Mucosa of stomach (tissue), 1 donor: Measurements from ENCODE around the gene RALA.

Experiments used
- H3K27me3 ChIP-seq: one replicate; pipeline ENCODE4 v1.7.0; 2013; ENCODE audit warnings: mild to moderate bottlenecking, low read length; ENCODE audit not compliant: control insufficient read depth, insufficient read depth
- H3K36me3 ChIP-seq: one replicate; pipeline ENCODE4 v1.7.0; 2013; ENCODE audit warnings: low read length; ENCODE audit not compliant: control insufficient read depth, insufficient read depth
- H3K4me1 ChIP-seq: one replicate; pipeline ENCODE4 v1.7.0; 2013; ENCODE audit warnings: mild to moderate bottlenecking, low read length; ENCODE audit not compliant: control insufficient read depth, insufficient read depth
- H3K4me3 ChIP-seq: one replicate; pipeline ENCODE4 v1.7.0; 2013; ENCODE audit warnings: low read length
- H3K9ac ChIP-seq: one replicate; pipeline ENCODE4 v1.7.0; 2013; ENCODE audit warnings: mild to moderate bottlenecking, low read length, moderate library complexity
- H3K9me3 ChIP-seq: one replicate; pipeline ENCODE4 v1.7.0; 2013; ENCODE audit warnings: mild to moderate bottlenecking, low read length, moderate library complexity; ENCODE audit not compliant: control insufficient read depth
- donor health status: Pancreatic carcinoma.

RALA gene, protein sequence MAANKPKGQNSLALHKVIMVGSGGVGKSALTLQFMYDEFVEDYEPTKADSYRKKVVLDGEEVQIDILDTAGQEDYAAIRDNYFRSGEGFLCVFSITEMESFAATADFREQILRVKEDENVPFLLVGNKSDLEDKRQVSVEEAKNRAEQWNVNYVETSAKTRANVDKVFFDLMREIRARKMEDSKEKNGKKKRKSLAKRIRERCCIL

GRCh38 chr7:39623047-39623731 is at the start of gene RALA:
RALA (plus strand) TSS chr7:39623572; CDS start chr7:39686668, 63,096 bp downstream.
- peak within 1 kb of the TSS; percentile 77 for H3K4me3 ChIP-seq
- peaks cover 35% of the 10 kb centered on the region for H3K4me1 ChIP-seq
- no peaks in the 10 kb centered on the region for H3K9me3 ChIP-seq
- no peaks in the 10 kb centered on the region for H3K36me3 ChIP-seq
- no peaks in the 10 kb centered on the region for H3K27me3 ChIP-seq
- H3K9ac ChIP-seq: peak within 1 kb of the TSS; percentile 96

- Histone ChIP-seq H3K9ac (no peak overlapping the region), H3K27me3 (no peaks in the 10 kb centered on the region), H3K9me3 (no peaks in the 10 kb centered on the region), H3K4me1 (no peaks in the 10 kb centered on the region), H3K36me3 (no peaks in the 10 kb centered on the region), H3K4me3 (no peak overlapping the region)
Observed at GRCh38 chr7:39574673-39575349, 48.6 kb upstream of the RALA start.

DNA sequence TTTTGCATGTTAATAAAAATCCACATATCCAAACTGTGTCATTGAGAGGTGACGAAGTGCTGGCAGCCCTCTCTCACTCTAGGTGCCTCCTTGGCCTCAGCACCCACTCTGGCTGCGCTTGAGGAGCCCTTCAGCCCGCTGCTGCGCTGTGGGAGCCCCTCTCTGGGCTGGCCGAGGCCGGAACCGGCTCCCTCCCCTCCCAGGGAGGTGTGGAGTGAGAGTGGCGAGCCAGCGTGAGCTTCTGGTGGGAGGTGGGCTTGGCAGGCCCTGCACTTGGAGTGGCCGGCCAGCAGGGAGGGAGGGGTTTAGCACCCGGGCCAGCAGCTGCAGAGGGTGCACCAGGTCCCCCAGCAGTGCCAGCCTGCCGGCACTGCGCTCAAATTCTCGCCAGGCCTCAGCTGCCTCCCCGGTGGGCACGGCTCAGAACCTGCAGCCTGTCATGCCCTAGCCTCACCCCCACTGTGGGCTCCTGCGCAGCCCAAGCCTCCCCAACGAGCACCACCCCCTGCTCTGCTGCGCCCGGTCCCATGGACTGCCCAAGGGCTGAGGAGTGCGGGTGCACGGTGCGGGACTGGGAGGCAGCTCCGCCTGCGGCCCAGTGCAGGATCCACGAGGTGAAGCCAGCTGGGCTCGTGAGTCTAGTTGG is 46.0 kb upstream of the RALA start:
- no peaks in the 10 kb centered on the region for H3K27me3 ChIP-seq
- no peak overlapping the region for H3K9ac ChIP-seq
- no peaks in the 10 kb centered on the region for H3K9me3 ChIP-seq
- H3K36me3 ChIP-seq: no peaks in the 10 kb centered on the region
- no peaks in the 10 kb centered on the region for H3K4me1 ChIP-seq
- no peak overlapping the region for H3K4me3 ChIP-seq

- no peaks in the 10 kb centered on the region for H3K27me3 ChIP-seq
- H3K4me1 ChIP-seq: no peaks in the 10 kb centered on the region
- no peaks in the 10 kb centered on the region for H3K9me3 ChIP-seq
- H3K4me3 ChIP-seq: no peak overlapping the region
- H3K9ac ChIP-seq: no peak overlapping the region
- no peaks in the 10 kb centered on the region for H3K36me3 ChIP-seq
Observed at GRCh38 chr7:39580149-39580874, 43.1 kb upstream of the RALA start.

DNA sequence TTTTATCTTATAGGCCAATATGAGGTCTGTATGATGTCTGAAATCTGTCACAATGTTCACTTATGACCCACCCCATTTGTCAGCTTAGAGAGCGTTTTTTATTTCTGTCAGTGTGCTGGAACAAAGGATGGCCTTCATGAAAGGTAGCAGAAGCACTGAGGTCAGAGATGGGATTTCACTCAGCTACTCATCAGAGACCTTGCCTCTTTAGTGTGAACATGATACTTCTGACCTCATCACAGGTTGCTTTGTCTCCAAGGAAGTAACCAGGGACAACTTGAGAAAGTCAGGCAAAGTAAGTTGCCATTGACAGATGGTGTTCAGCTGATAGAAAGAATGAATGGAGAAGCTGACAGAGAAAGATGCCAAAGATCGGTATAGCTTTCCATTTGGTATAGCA is 40.8 kb upstream of the RALA start:
- H3K9ac ChIP-seq: no peak overlapping the region
- H3K27me3 ChIP-seq: no peaks in the 10 kb centered on the region
- no peaks in the 10 kb centered on the region for H3K36me3 ChIP-seq
- no peaks in the 10 kb centered on the region for H3K9me3 ChIP-seq
- no peaks in the 10 kb centered on the region for H3K4me1 ChIP-seq
- no peak overlapping the region for H3K4me3 ChIP-seq

- Histone ChIP-seq H3K4me3 (no peak overlapping the region), H3K36me3 (no peaks in the 10 kb centered on the region), H3K4me1 (peaks cover 7% of the 10 kb centered on the region), H3K9ac (no peak overlapping the region), H3K27me3 (no peaks in the 10 kb centered on the region), H3K9me3 (no peaks in the 10 kb centered on the region)
Observed at GRCh38 chr7:39583539-39583938, 39.8 kb upstream of the RALA start.

GRCh38 chr7:39587393-39587792 is 36.0 kb upstream of the RALA start:
- H3K9ac ChIP-seq: no peak overlapping the region
- H3K36me3 ChIP-seq: no peaks in the 10 kb centered on the region
- H3K9me3 ChIP-seq: no peaks in the 10 kb centered on the region
- peaks cover 15% of the 10 kb centered on the region for H3K4me1 ChIP-seq
- H3K27me3 ChIP-seq: no peaks in the 10 kb centered on the region
- no peak overlapping the region for H3K4me3 ChIP-seq

DNA sequence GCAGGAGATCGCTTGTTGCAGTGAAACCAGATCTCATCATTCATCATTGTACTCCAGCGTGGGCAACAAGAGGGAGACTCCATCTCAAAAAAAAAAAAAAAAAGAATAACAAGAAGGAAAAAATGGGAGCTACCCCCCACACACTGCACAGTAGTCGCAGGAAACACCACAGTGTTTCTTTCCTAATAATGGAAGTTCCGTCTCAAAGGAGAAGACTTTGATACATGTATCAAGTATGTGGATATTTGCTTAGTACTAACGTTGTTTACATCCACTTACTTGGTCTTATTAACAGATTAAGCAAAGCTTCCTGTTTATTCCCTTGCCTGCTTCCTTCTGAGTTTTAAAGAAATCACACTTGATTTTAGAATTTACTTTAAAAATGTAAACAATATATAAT is 35.0 kb upstream of the RALA start:
- Histone ChIP-seq H3K27me3 (no peaks in the 10 kb centered on the region), H3K4me1 (peaks cover 15% of the 10 kb centered on the region), H3K4me3 (no peak overlapping the region), H3K9ac (no peak overlapping the region), H3K36me3 (no peaks in the 10 kb centered on the region), H3K9me3 (no peaks in the 10 kb centered on the region)

DNA sequence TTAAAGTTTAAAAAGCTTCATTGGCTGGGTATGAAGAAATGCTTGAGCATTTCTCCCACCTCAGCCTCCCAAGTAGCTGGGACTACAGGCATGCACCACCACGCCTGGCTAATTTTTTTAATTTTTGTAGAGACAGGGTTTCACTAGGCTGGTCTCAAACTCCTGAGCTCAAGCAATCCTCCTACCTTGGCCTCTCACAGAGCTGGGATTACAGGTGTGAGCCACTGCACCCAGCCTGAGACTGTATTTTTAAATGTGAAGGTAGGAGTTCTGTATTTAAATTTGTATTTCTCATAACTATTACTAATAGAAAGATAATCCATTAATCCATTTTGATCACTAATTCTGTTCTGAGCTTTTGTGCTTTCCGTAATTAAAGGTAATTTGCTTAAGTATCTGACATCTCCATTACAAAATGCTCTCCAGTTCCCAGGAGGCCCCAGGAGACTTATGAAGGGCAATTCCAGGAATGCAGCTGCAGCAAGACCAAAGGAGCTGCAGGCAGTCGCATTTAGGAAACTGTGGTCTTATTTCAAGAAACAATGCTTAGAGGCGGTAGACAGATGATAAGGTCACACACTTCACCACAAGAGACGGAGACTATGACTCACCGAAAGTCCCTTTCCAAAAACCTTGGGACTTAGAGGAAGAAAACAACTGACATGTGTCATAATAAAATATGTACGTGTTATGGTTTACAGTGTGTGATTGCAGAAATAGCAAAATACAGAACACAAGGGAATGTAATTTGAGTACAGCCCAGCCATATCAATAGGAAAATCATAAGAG is 33.9 kb upstream of the RALA start:
- Histone ChIP-seq H3K9me3 (no peaks in the 10 kb centered on the region), H3K4me3 (no peak overlapping the region), H3K27me3 (no peaks in the 10 kb centered on the region), H3K9ac (no peak overlapping the region), H3K4me1 (peaks cover 15% of the 10 kb centered on the region), H3K36me3 (no peaks in the 10 kb centered on the region)

- Histone ChIP-seq H3K27me3 (no peaks in the 10 kb centered on the region), H3K36me3 (no peaks in the 10 kb centered on the region), H3K9me3 (no peaks in the 10 kb centered on the region), H3K9ac (no peak overlapping the region), H3K4me3 (no peak overlapping the region), H3K4me1 (peaks cover 15% of the 10 kb centered on the region)
Observed at GRCh38 chr7:39592586-39592985, 30.8 kb upstream of the RALA start.

DNA sequence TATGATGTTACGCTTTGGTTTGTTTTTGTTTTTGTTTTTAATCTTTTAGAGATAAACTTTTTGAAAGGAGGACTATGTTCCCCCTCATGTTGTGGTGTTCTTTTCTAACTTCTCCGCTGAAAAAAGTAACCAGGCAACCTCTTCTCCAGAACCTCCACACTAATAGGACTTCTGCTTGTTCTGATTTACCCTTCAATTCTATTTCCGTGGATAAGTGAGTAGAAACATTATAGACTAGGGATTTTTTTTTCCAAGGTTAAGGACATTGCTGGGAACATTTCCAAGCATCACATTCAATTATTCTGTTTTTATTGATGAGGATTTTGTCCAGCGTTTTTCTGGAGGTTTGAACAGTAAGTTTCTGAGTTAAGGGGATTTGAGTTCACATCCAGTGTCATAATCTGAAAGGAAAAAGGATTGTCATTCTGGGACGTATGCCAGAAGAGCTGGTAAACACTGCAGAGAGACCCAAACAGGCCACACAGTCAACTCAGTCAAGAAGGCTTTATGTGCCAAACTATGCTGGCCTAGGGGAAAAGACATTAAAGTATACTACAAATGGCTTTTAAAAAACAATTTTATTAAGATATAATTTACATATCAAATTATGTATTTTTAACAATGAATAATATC is 28.3 kb upstream of the RALA start:
- no peaks in the 10 kb centered on the region for H3K9me3 ChIP-seq
- H3K9ac ChIP-seq: no peak overlapping the region
- H3K4me1 ChIP-seq: no peaks in the 10 kb centered on the region
- H3K27me3 ChIP-seq: no peaks in the 10 kb centered on the region
- H3K4me3 ChIP-seq: no peak overlapping the region
- no peaks in the 10 kb centered on the region for H3K36me3 ChIP-seq
